Spinal cord (tissue), 10 donors: ENCODE measurements around the gene IREB2. TPM values are rescaled to one million over a fixed set of nuclear protein-coding genes. Genes with fewer than 3 reads are reported as not detected.

Experiments used
- DNase-seq, 6 donors: peaks; one replicate each; pipeline versions ENCODE4 v3.0.0 to v3.0.0-alpha.2; 2013 to 2015; ENCODE audit warnings: low spot score in 6 of 6, low read depth in 4 of 6
- H3K27ac ChIP-seq: one replicate; pipeline ENCODE4 v1.5.1; 2013; ENCODE audit warnings: low read depth, low read length, control low read depth
- H3K27me3 ChIP-seq: one replicate; pipeline ENCODE4 v1.6.1; 2013; ENCODE audit warnings: low read length; ENCODE audit not compliant: control insufficient read depth, insufficient read depth
- H3K36me3 ChIP-seq: one replicate; pipeline ENCODE4 v1.6.1; 2013; ENCODE audit warnings: low read length; ENCODE audit not compliant: control insufficient read depth, insufficient read depth
- H3K4me1 ChIP-seq: one replicate; pipeline ENCODE4 v1.6.1; 2013; ENCODE audit warnings: low read length; ENCODE audit not compliant: control insufficient read depth, insufficient read depth
- H3K4me3 ChIP-seq: one replicate; pipeline ENCODE4 v1.5.1; 2013; ENCODE audit warnings: low read depth, low read length, control low read depth
- H3K9me3 ChIP-seq: one replicate; pipeline ENCODE4 v1.6.1; 2013; ENCODE audit warnings: low read length; ENCODE audit not compliant: control insufficient read depth, insufficient read depth
- WGBS: methylation state at CpG from one replicate; pipeline ENCODE4 v1.1.5; 2013; ENCODE audit warnings: missing lambda C conversion rate; ENCODE audit not compliant: insufficient coverage; 5-methylcytosine and 5-hydroxymethylcytosine counted together
- polyA plus RNA-seq, 2 donors: library from polyadenylated mRNA; unstranded; fragments of 120-200 nt; gene quantifications; one replicate each; pipeline ENCODE4 v1.2.1, GENCODE V29; 2013; ENCODE audit not compliant: insufficient read length in 2 of 2
- total RNA-seq, 2 donors: library from RNA; depleted of rRNA in 1 of 2; stranded (reverse); fragments of 120-200 nt in 1 of 2; fragments of >200 nt in 1 of 2; gene quantifications; one replicate each; pipeline versions ENCODE4 v1.2.3 to v1.2.4, GENCODE V29; 2013 to 2014
- donor health status: healthy.

IREB2 gene
- total and polyA plus RNA-seq, 4 donors, result 33.6 to 62.4 (median 38.4) TPM

DNA sequence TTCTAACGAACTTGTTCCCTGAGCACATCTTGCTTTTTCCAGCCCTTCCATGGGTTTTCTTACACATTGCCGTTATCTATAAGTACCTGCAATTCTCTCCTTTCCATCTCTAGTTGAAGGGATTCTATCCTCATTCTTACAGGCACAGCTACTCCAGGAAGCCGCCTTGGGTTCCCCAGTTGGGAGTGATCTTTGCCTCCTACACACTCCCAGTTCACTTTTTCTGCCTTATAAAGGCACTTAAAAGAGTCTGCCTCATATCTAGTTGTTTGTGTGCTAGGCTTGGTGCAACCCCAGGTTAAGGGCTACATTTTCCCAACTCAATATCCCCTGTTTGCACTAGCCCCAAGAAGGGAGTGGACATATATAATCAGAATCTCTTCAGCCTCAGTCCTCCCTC, 44.0 kb upstream of the IREB2 start:
- H3K27me3 ChIP-seq, result peaks cover 3% of the 10 kb centered on the region
- H3K9me3 ChIP-seq, result no peaks in the 10 kb centered on the region
- no peaks in the 10 kb centered on the region for H3K36me3 ChIP-seq
- peaks cover 18% of the 10 kb centered on the region for H3K4me1 ChIP-seq
- 81% methylated on average over 2 of the region's 3 CpGs for WGBS
- no peak overlapping the region for H3K27ac ChIP-seq
- H3K4me3 ChIP-seq, result no peak overlapping the region
- DNase-seq, result no peak

DNA sequence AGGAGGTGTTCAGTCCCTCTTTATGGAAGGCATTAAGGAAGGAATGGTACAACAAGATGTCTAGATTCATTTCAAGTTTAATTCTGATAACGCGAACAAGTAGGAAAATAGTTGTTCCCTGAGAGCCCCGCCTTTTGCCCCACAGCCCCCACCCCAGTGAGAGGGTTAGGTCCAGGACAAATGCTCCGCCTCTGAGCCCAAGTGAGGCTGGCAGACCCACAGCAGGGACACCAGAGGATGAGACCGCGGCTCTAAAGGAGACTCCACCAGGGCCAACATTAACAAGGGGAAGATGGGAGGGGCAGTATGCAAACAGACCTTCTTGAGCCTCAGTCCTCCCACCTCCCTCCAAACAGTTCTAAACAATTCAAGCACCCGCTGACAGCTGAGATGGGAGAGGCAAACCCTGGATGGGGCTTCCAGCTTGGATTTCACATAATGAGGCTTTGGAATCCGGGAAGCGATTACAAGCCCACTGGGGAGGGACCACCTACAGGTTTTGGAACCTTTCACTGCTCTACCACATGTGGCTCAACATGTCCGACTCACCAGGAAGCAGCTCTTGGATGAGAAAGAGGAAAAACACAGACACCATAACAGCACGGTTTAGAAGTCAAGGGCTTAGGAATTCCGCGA, 42.9 kb upstream of the IREB2 start:
- Histone ChIP-seq H3K4me1 (peaks cover 15% of the 10 kb centered on the region), H3K9me3 (no peaks in the 10 kb centered on the region), H3K27me3 (peaks cover 2% of the 10 kb centered on the region), H3K36me3 (no peaks in the 10 kb centered on the region), H3K27ac (peak overlapping the region; percentile 34), H3K4me3 (no peak overlapping the region)
- WGBS, result 56% methylated on average over 7 of the region's 13 CpGs
- peak in 2 of 6 donors; percentile 56 to 76 for DNase-seq

DNA sequence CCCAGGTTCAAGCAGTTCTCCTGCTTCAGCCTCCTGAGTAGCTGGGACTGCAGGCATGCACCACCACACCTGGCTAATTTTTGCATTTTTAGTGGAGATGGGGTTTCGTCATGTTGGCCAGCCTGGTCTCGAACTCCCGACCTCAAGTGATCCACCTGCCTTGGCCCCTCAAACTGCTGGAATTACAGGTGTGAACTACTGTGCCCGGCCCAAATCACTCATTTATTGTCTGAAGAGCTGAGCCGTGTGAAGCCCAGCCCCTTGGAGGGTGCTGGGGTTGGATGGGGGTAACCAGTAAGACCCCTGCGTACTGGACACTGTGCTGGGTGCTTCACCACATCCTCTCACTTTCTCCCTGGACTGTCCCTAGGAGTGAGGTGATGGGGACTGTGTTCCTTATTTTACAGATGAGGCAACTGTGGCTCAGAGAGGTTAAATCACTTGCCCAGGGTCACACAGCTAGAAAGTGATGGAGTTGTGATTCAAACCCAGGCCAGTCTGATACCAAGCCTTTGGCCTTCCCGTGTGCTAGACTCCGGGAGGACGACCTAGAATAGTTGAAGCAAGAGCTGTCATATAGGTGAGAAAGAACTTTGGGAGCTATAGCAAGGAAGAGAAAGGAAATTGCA, 41.7 kb upstream of the IREB2 start:
- H3K36me3 ChIP-seq, result no peaks in the 10 kb centered on the region
- WGBS, result 94% methylated on average over 7 of the region's 9 CpGs
- DNase-seq, result no peak
- H3K9me3 ChIP-seq, result no peaks in the 10 kb centered on the region
- H3K27me3 ChIP-seq, result peaks cover 2% of the 10 kb centered on the region
- peaks cover 15% of the 10 kb centered on the region for H3K4me1 ChIP-seq
- no peak overlapping the region for H3K27ac ChIP-seq
- H3K4me3 ChIP-seq, result no peak overlapping the region

DNA sequence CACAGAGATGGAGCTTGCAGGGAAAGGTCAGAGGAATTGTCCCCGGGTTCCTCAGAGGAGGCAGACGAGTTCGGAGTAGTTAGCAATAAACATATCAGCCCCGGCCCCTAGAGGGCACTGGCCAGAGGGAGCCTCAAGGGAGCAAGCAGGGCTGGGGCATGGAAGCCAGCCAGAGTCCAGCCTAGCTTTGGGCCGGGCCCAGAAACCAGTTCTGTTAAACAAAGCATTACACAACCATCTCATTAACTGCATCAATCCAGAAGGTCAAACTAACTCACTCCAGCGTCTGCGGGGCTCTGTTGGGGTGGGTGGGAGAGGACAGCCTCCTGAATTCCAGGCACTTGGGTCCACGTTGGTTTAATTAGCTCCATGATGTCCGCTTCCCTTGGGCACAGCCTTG, 41.0 kb upstream of the IREB2 start:
- H3K9me3 ChIP-seq, result no peaks in the 10 kb centered on the region
- H3K4me1 ChIP-seq, result peaks cover 15% of the 10 kb centered on the region
- 70% methylated on average over 5 of the region's 9 CpGs for WGBS
- peak in 1 of 6 donors; percentile 60 for DNase-seq
- H3K4me3 ChIP-seq, result no peak overlapping the region
- H3K27me3 ChIP-seq, result peaks cover 2% of the 10 kb centered on the region
- peak overlapping the region; percentile 43 for H3K27ac ChIP-seq
- H3K36me3 ChIP-seq, result no peaks in the 10 kb centered on the region

DNA sequence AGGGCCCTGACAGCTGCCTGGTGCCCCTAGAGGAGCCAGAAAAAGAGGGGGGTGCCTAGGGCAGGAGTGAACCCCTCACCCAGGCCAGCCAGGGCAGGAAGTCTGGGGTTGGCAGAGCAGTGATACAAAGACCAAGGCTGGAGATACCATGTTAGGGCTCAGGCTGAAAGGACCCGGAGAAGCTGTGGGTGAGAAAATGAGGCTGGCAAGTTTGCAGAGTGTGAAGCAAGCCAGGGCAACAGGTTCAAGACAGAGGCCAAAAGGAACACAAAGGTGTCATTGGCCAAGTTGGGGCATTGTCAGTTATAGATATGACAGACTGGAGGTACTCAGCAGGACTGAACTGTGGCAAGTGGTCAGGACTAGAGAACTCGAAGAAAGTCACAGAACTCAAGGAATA, 40.6 kb upstream of the IREB2 start:
- Histone ChIP-seq H3K4me1 (peaks cover 15% of the 10 kb centered on the region), H3K4me3 (no peak overlapping the region), H3K27ac (peak overlapping the region; percentile 43), H3K27me3 (peaks cover 2% of the 10 kb centered on the region), H3K36me3 (no peaks in the 10 kb centered on the region), H3K9me3 (no peaks in the 10 kb centered on the region)
- 90% methylated on average over 2 of the region's 2 CpGs for WGBS
- DNase-seq, result no peak

DNA sequence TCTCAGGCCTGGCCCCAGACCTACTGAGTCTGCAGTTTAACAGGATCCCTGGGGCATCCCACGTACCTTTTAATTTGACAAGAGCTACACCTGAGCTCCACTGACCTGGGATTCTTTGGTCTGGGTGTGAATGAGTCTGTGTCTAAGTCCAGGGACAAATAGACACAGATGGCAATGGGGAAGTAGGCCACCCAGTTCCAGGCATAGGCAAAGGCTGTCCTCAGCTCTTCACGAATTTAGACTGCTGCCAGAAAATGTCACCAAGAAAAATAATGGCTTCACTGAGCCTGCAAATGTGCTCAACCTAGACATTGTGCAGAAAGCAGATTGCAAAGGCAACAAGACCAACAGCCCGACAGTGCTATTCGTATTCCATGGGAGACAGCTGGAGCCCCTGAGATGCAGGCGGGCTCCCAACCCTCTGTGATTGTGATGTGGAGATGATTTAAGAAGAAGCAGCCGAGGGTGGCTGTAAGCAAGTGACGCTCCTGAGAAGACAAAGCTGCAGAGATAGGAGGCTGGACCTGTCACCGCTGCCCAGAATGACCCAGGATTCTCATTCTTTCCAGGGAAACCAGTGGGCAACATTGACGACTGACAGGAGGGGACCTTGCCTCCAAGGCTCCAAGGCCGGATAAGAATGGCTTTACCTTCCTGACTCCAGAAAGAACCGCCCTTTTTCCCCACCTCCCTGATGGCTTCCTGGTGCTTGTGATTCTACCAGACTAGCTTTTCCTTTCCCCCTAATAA, 39.8 kb upstream of the IREB2 start:
- H3K36me3 ChIP-seq, result no peaks in the 10 kb centered on the region
- H3K4me3 ChIP-seq, result no peak overlapping the region
- H3K27me3 ChIP-seq, result peaks cover 2% of the 10 kb centered on the region
- no peaks in the 10 kb centered on the region for H3K9me3 ChIP-seq
- peaks cover 15% of the 10 kb centered on the region for H3K4me1 ChIP-seq
- H3K27ac ChIP-seq, result no peak overlapping the region
- DNase-seq, result peak in 1 of 6 donors; percentile 57
- WGBS, result 51% methylated on average over 8 of the region's 11 CpGs

DNA sequence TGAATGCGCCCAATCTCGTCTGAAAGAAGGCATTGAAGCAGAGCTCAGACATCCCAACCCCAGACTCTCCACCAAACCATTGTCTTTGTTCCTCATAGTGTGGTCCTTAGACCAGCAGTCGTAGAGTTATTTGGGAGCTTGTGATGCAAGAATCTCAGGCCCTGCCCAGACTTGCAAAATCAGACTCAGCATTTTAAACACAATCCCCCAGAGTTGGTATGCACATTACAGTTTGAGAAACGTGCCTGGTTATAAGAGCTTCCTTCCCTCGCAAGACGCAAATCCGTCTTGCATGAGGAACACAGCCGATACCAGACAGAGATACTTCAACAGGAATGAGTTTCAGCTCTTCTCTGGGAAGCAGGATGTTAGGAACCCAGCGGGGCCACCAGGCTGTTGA, 38.9 kb upstream of the IREB2 start:
- Histone ChIP-seq H3K27ac (peak overlapping the region; percentile 43), H3K27me3 (no peaks in the 10 kb centered on the region)
- WGBS, result 86% methylated on average over 4 of the region's 9 CpGs

DNA sequence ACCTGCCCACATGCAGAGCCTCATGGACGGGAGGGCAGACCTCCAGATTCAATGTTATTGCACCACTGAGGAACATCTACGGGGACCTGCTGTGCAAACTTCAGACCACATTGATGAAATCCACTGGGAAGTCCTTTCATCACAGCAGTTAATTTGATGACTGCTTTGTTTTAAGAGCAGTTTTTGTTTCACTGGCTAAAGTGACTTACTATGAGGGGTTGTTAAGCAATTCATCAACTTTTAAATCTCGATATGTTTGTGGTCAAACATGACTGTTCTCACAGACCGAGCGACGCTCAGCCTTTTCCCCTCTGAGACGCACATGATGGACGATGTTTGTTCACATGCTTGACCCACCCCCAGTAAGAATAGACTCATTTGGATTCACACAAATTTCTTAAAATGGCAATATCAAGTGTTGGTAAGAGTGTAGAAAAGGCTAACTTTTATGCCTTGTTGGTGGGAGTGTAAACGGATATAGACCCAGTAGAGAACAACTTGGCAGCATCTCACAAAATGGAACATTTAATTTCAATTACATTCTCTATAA, 35.9 kb upstream of the IREB2 start:
- H3K4me1 ChIP-seq, result peaks cover 21% of the 10 kb centered on the region
- H3K36me3 ChIP-seq, result no peaks in the 10 kb centered on the region
- 71% methylated on average over 1 of the region's 9 CpGs for WGBS
- no peak overlapping the region for H3K27ac ChIP-seq
- peak in 1 of 6 donors; percentile 66 for DNase-seq
- H3K9me3 ChIP-seq, result no peaks in the 10 kb centered on the region
- H3K27me3 ChIP-seq, result peaks cover 5% of the 10 kb centered on the region
- H3K4me3 ChIP-seq, result no peak overlapping the region

More for the DNA sequence above, 38.9 kb upstream of the IREB2 start:
- no peaks in the 10 kb centered on the region for H3K9me3 ChIP-seq
- H3K4me1 ChIP-seq, result peaks cover 15% of the 10 kb centered on the region
- DNase-seq, result peak in 1 of 6 donors; percentile 19
- no peaks in the 10 kb centered on the region for H3K36me3 ChIP-seq
- no peak overlapping the region for H3K4me3 ChIP-seq

DNA sequence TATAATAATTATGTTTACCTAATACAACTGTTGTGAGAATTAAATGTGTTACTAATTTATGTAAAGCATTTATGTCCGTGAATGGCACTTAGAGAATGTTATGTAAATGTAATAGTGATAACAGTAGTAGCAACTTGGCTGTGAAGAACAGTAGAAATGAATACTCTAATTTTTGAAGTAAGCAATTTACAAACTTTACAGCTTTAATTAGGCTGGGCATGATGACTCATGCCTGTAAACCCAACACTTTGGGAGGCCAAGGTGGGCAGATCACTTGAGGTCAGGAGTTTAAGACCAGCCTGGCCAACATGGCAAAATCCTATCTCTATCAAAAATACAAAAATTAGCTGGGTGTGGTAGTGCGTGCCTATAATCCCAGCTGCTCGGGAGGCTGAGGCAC, 33.9 kb upstream of the IREB2 start:
- 100% methylated on average over 1 of the region's 3 CpGs for WGBS
- no peak overlapping the region for H3K27ac ChIP-seq
- no peaks in the 10 kb centered on the region for H3K36me3 ChIP-seq
- H3K4me1 ChIP-seq, result peaks cover 15% of the 10 kb centered on the region
- peaks cover 5% of the 10 kb centered on the region for H3K27me3 ChIP-seq
- DNase-seq, result no peak
- H3K4me3 ChIP-seq, result no peak overlapping the region
- H3K9me3 ChIP-seq, result no peaks in the 10 kb centered on the region
